Keratinocyte (primary cell): ENCODE results near the gene WDR82.

ENCODE experiments used
- EZH2 ChIP-seq: IDR thresholded peaks from one replicate; pipeline ENCODE4 v1.6.1; 2012; ENCODE audit warnings: inconsistent platforms, mild to moderate bottlenecking, low read length, moderate library complexity
- TF ChIP-seq, protein P1 (sequence below), 3 experiments: IDR thresholded peaks in 1 of 3; conservative IDR thresholded peaks in 1 of 3; optimal IDR thresholded peaks in 1 of 3; 2 replicates in 2 of 3; 3 replicates in 1 of 3; pipeline versions ENCODE3 to v1.5.1; 2011; ENCODE audit warnings: low read length in 3 of 3, mild to moderate bottlenecking in 3 of 3, moderate library complexity in 2 of 3, control low read depth in 1 of 3, inconsistent platforms in 1 of 3; ENCODE audit not compliant: insufficient read depth in 2 of 3; ENCODE audit errors: extremely low read depth in 1 of 3

DNA sequence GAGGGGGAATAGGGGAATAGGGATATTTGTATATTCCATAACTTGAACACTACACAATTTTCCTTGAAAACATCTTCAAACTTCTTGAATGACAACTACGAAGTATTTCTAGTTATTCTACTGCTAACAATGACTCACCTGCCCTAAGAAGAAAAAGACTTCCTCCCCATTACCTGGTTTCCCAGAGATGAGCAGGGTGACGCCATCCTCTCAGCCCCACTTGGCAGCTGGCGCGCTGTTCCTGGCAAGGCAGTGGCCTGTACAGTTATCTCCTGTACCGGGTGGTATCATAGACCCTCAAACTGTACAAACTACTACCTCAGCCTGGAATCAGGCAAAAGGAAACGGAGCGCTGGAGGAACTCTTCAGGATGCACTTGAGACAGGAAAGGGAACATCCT, 10.4 kb downstream of the WDR82 start:
- TF ChIP-seq, protein P1, sequence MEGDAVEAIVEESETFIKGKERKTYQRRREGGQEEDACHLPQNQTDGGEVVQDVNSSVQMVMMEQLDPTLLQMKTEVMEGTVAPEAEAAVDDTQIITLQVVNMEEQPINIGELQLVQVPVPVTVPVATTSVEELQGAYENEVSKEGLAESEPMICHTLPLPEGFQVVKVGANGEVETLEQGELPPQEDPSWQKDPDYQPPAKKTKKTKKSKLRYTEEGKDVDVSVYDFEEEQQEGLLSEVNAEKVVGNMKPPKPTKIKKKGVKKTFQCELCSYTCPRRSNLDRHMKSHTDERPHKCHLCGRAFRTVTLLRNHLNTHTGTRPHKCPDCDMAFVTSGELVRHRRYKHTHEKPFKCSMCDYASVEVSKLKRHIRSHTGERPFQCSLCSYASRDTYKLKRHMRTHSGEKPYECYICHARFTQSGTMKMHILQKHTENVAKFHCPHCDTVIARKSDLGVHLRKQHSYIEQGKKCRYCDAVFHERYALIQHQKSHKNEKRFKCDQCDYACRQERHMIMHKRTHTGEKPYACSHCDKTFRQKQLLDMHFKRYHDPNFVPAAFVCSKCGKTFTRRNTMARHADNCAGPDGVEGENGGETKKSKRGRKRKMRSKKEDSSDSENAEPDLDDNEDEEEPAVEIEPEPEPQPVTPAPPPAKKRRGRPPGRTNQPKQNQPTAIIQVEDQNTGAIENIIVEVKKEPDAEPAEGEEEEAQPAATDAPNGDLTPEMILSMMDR (optimal IDR thresholded peaks at IDR 0.05 in 1 of 3, IDR thresholded peaks at IDR 0.05 in 1 of 3, conservative IDR thresholded peaks at IDR 0.05 in 1 of 3; ENCODE audit: extremely low read depth in 1 of 3, insufficient read depth in 2 of 3, low read length in 3 of 3) = no peak
- no peak for TF ChIP-seq EZH2
